ENCODE data around the gene EPS15. TPM values are rescaled to one million over a fixed set of nuclear protein-coding genes. Genes with fewer than 3 reads are reported as not detected.

The EPS15 gene
- total and polyA plus RNA-seq, 4 donors = 8.8 to 52.1 (median 19.1) TPM

DNA sequence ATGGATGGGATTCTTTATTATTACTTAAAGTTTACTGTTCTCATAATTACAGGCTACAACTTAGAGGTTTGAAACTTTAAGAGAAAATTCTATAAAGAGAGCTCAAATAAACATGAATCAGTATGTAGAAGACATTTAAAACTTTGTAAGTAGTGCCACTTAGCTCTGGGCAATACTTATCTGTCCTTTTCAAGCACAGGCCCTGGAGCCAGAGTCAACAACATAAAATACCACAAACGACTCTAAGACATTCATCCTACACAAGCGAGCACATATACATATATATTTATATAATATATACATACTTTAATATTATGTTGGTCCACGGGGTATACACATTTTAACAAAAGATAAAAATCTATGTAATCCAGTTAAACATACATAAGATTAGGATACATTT, 164.7 kb downstream of the EPS15 start:
- DNase-seq (ENCODE audit: low spot score) = no peak
- Histone ChIP-seq H3K4me3 (ENCODE audit: low read depth in 1 of 3, low read length in 3 of 3) (no peak overlapping the region), H3K36me3 (ENCODE audit: control insufficient read depth in 4 of 4, insufficient read depth in 3 of 4, low read depth in 1 of 4, low read length in 3 of 4) (peaks cover 0 to 17% (median 12%) of the 10 kb centered on the region in 4 donors), H3K9ac (ENCODE audit: low read depth in 1 of 2, low read length in 2 of 2) (no peak overlapping the region), H3K27me3 (ENCODE audit: control insufficient read depth in 4 of 4, insufficient read depth in 4 of 4, low read length in 3 of 4) (no peaks in the 10 kb centered on the region), H3K4me1 (ENCODE audit: control insufficient read depth in 4 of 4, insufficient read depth in 4 of 4, low read length in 3 of 4) (no peaks in the 10 kb centered on the region), H3K9me3 (ENCODE audit: control insufficient read depth in 4 of 4, low read length in 3 of 4) (no peaks in the 10 kb centered on the region), H3K27ac (ENCODE audit: low read depth in 1 of 2, low read length in 2 of 2) (no peak overlapping the region)
- TF ChIP-seq NR2F2 (IDR thresholded peaks at IDR 0.05) = no peak
- TF ChIP-seq REST (IDR thresholded peaks at IDR 0.05) = no peak
- TF ChIP-seq FOXA1 (IDR thresholded peaks at IDR 0.05) = no peak
- no peak for TF ChIP-seq RAD21 (IDR thresholded peaks at IDR 0.05)
- no peak for TF ChIP-seq JUND (IDR thresholded peaks at IDR 0.05)
- no peak for TF ChIP-seq ATF3 (IDR thresholded peaks at IDR 0.05)
- no peak for TF ChIP-seq HNF4A (conservative IDR thresholded peaks at IDR 0.05)
- TF ChIP-seq, protein P1, sequence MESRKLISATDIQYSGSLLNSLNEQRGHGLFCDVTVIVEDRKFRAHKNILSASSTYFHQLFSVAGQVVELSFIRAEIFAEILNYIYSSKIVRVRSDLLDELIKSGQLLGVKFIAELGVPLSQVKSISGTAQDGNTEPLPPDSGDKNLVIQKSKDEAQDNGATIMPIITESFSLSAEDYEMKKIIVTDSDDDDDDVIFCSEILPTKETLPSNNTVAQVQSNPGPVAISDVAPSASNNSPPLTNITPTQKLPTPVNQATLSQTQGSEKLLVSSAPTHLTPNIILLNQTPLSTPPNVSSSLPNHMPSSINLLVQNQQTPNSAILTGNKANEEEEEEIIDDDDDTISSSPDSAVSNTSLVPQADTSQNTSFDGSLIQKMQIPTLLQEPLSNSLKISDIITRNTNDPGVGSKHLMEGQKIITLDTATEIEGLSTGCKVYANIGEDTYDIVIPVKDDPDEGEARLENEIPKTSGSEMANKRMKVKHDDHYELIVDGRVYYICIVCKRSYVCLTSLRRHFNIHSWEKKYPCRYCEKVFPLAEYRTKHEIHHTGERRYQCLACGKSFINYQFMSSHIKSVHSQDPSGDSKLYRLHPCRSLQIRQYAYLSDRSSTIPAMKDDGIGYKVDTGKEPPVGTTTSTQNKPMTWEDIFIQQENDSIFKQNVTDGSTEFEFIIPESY (IDR thresholded peaks at IDR 0.05) = no peak
- TF ChIP-seq, protein P2, sequence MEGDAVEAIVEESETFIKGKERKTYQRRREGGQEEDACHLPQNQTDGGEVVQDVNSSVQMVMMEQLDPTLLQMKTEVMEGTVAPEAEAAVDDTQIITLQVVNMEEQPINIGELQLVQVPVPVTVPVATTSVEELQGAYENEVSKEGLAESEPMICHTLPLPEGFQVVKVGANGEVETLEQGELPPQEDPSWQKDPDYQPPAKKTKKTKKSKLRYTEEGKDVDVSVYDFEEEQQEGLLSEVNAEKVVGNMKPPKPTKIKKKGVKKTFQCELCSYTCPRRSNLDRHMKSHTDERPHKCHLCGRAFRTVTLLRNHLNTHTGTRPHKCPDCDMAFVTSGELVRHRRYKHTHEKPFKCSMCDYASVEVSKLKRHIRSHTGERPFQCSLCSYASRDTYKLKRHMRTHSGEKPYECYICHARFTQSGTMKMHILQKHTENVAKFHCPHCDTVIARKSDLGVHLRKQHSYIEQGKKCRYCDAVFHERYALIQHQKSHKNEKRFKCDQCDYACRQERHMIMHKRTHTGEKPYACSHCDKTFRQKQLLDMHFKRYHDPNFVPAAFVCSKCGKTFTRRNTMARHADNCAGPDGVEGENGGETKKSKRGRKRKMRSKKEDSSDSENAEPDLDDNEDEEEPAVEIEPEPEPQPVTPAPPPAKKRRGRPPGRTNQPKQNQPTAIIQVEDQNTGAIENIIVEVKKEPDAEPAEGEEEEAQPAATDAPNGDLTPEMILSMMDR (IDR thresholded peaks at IDR 0.05; ENCODE audit: low read depth, low read length, missing input control) = no peak
- no peak for TF ChIP-seq EGR1 (IDR thresholded peaks at IDR 0.05; ENCODE audit: low read depth in 2 of 2)
- no peak for TF ChIP-seq YY1 (IDR thresholded peaks at IDR 0.05)
- no peak for TF ChIP-seq RXRA (IDR thresholded peaks at IDR 0.05)
- TF ChIP-seq SP1 (IDR thresholded peaks at IDR 0.05) = no peak
- TF ChIP-seq HNF4G (IDR thresholded peaks at IDR 0.05) = no peak
- 77% methylated on average over 3 of the region's 3 CpGs for WGBS

DNA sequence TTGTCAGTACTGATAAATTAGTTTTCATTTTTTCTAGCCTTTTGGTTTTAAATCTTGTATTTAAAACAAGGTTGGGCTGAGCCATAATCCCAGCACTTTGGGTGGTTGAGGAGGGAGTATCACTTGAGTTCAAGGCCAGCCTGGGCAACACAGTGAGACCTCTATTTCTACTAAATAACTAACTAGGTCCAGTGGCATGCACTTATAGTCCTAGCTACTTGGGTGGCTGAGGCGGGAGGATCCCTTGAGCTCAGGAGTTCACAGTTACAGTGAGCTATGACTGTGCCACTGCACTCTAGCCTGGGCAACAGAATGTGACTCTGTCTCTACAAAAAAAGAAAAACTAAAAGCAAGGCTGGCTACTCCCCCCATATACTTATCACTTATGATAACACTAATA, 167.2 kb downstream of the EPS15 start:
- Histone ChIP-seq H3K4me1 (ENCODE audit: control insufficient read depth in 4 of 4, insufficient read depth in 4 of 4, low read length in 3 of 4) (no peaks in the 10 kb centered on the region), H3K9me3 (ENCODE audit: control insufficient read depth in 4 of 4, low read length in 3 of 4) (no peaks in the 10 kb centered on the region), H3K27me3 (ENCODE audit: control insufficient read depth in 4 of 4, insufficient read depth in 4 of 4, low read length in 3 of 4) (no peaks in the 10 kb centered on the region), H3K27ac (ENCODE audit: low read depth in 1 of 2, low read length in 2 of 2) (no peak overlapping the region), H3K4me3 (ENCODE audit: low read depth in 1 of 3, low read length in 3 of 3) (no peak overlapping the region), H3K36me3 (ENCODE audit: control insufficient read depth in 4 of 4, insufficient read depth in 3 of 4, low read depth in 1 of 4, low read length in 3 of 4) (peaks cover 0 to 14% (median 10%) of the 10 kb centered on the region in 4 donors), H3K9ac (ENCODE audit: low read depth in 1 of 2, low read length in 2 of 2) (no peak overlapping the region)
- 96% methylated on average over 1 of the region's 1 CpG for whole genome bisulfite sequencing
- DNase-seq (ENCODE audit: low spot score) = no peak
- TF ChIP-seq TAF1 (conservative IDR thresholded peaks at IDR 0.05) (no peak), GABPA (IDR thresholded peaks at IDR 0.05 in 1 of 2, conservative IDR thresholded peaks at IDR 0.05 in 1 of 2) (no peak), ATF3 (IDR thresholded peaks at IDR 0.05) (no peak), RAD21 (IDR thresholded peaks at IDR 0.05) (no peak), EGR1 (IDR thresholded peaks at IDR 0.05; ENCODE audit: low read depth in 2 of 2) (no peak), SP1 (IDR thresholded peaks at IDR 0.05) (no peak), JUND (IDR thresholded peaks at IDR 0.05) (no peak), YY1 (IDR thresholded peaks at IDR 0.05) (no peak), HNF4G (IDR thresholded peaks at IDR 0.05) (no peak), FOXA2 (IDR thresholded peaks at IDR 0.05) (no peak), RXRA (IDR thresholded peaks at IDR 0.05) (no peak), REST (IDR thresholded peaks at IDR 0.05) (no peak)
- TF ChIP-seq, protein P2 (IDR thresholded peaks at IDR 0.05; ENCODE audit: low read depth, low read length, missing input control) = no peak
- TF ChIP-seq, protein P3, sequence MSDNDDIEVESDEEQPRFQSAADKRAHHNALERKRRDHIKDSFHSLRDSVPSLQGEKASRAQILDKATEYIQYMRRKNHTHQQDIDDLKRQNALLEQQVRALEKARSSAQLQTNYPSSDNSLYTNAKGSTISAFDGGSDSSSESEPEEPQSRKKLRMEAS (IDR thresholded peaks at IDR 0.05) = no peak

All from liver (tissue), 9 donors.